HepG2 (cell line): Measurements from ENCODE around the gene SDC1. TPM values are rescaled to one million over a fixed set of nuclear protein-coding genes. Genes with fewer than 3 reads are reported as not detected.

ENCODE experiments used
- KDM6A ChIP-seq: IDR thresholded peaks from 2 replicates; pipeline ENCODE4 v1.6.1; 2016; ENCODE audit warnings: low read depth
- NFE2L1 ChIP-seq: sonication (generic); formaldehyde crosslinking; IDR thresholded peaks from 2 replicates; pipeline ENCODE4 v1.4.0; 2020; ENCODE audit warnings: missing genetic modification reagents, mild to moderate bottlenecking, borderline replicate concordance
- NFIB ChIP-seq: sonication (generic); formaldehyde crosslinking; IDR thresholded peaks from 2 replicates; pipeline ENCODE4 v1.9.0; 2021; ENCODE audit warnings: missing genetic modification reagents, mild to moderate bottlenecking, borderline replicate concordance
- NR2C2 ChIP-seq: sonication (generic); formaldehyde crosslinking; IDR thresholded peaks from 2 replicates; pipeline ENCODE4 v1.4.0; 2020; ENCODE audit warnings: missing genetic modification reagents, mild to moderate bottlenecking, moderate library complexity, borderline replicate concordance
- NR2F2 ChIP-seq: IDR thresholded peaks from 2 replicates; pipeline ENCODE4 v1.6.1; 2012; ENCODE audit warnings: low read depth, inconsistent platforms, borderline replicate concordance
- NRL ChIP-seq: sonication (generic); formaldehyde crosslinking; IDR thresholded peaks from 2 replicates; pipeline ENCODE4 v1.5.0; 2020; ENCODE audit warnings: missing genetic modification reagents, mild to moderate bottlenecking, moderate library complexity, borderline replicate concordance
- RFXANK ChIP-seq: IDR thresholded peaks from 2 replicates; pipeline ENCODE4 v1.6.1; 2016
- ZNF12 ChIP-seq: sonication (generic); formaldehyde crosslinking; IDR thresholded peaks from 2 replicates; pipeline ENCODE4 v1.5.0; 2020; ENCODE audit warnings: missing genetic modification reagents
- ZNF354B ChIP-seq: sonication (generic); formaldehyde crosslinking; IDR thresholded peaks from 2 replicates; pipeline ENCODE4 v1.8.0; 2022; ENCODE audit warnings: mild to moderate bottlenecking, missing genetic modification reagents
- ZNF724P ChIP-seq: sonication (generic); formaldehyde crosslinking; IDR thresholded peaks from 2 replicates; pipeline ENCODE4 v1.8.0; 2022; ENCODE audit warnings: missing genetic modification reagents, borderline replicate concordance
- ZNF737 ChIP-seq: sonication (generic); formaldehyde crosslinking; IDR thresholded peaks from 2 replicates; pipeline ENCODE4 v1.5.0; 2020; ENCODE audit warnings: missing genetic modification reagents, mild to moderate bottlenecking, borderline replicate concordance
- polyA plus RNA-seq, 8 experiments: library from polyadenylated mRNA; depleted of rRNA in 3 of 8; stranded (reverse) in 7 of 8; unstranded in 1 of 8; fragments of >200 nt; fragmentation: Illumina TruSeq in 4 of 8; extraction: Trizol in 4 of 8; gene quantifications; 2 replicates each; pipeline versions ENCODE4 v1.2.1 to v1.2.3, GENCODE V29; 2011 to 2016; ENCODE audit warnings: low read depth in 4 of 8, missing spikeins in 1 of 8, mixed read lengths in 1 of 8; ENCODE audit not compliant: insufficient read depth in 1 of 8
- total RNA-seq, 5 experiments: library from RNA; depleted of rRNA; stranded (reverse); fragments of >200 nt; fragmentation: Illumina TruSeq; extraction: Trizol; gene quantifications; 2 replicates each; pipeline ENCODE4 v1.2.3, GENCODE V29; 2016; ENCODE audit warnings: low read depth in 1 of 5
- TF ChIP-seq, protein P1 (sequence below): sonication (generic); formaldehyde crosslinking; IDR thresholded peaks from 2 replicates; pipeline ENCODE4 v1.4.0; 2020; ENCODE audit warnings: missing genetic modification reagents
- TF ChIP-seq, protein P2 (sequence below), 2 experiments: sonication (generic) in 1 of 2; formaldehyde crosslinking in 1 of 2; IDR thresholded peaks; 2 replicates each; pipeline versions ENCODE4 v1.6.1 to v1.9.0; 2014 to 2022; ENCODE audit warnings: antibody characterized with exemption in 1 of 2, borderline replicate concordance in 1 of 2, inconsistent platforms in 1 of 2, low read depth in 1 of 2, missing genetic modification reagents in 1 of 2
- TF ChIP-seq, protein P3 (sequence below): IDR thresholded peaks from 2 replicates; pipeline ENCODE4 v1.6.1; 2016; ENCODE audit warnings: low read depth, control low read depth
- TF ChIP-seq, protein P4 (sequence below): sonication (generic); formaldehyde crosslinking; IDR thresholded peaks from 2 replicates; pipeline ENCODE4 v1.5.1; 2020; ENCODE audit warnings: mild to moderate bottlenecking, missing genetic modification reagents, moderate library complexity
- TF ChIP-seq, protein P5 (sequence below): sonication (generic); formaldehyde crosslinking; IDR thresholded peaks from 2 replicates; pipeline ENCODE4 v1.5.0; 2020; ENCODE audit warnings: missing genetic modification reagents

Gene SDC1
- total and polyA plus RNA-seq, 2 of the 13 experiments (the other 11 are each of a cell fraction or from before 2014, with no cell fraction given): 108 to 119 TPM

DNA sequence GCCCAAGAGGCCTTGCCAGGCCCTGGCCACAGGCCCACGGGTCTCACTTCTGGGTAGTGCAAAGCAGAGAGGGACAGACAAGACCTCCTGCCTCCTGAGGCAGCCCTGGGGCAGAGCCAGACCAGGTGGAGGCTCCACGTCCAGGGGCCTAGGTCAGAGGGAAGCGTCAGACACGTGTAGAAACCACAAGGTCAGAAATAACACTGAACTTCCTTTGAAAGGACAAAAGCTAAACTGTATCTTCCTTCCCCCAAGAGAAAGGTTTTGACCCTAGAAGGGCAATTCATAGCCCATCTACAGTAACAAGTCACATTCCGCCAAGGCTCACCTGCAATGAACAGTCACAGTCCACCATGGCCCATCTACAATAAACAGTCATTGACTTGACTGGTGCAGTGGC is 17.9 kb downstream of the SDC1 start (continued):
- TF ChIP-seq, protein P1, sequence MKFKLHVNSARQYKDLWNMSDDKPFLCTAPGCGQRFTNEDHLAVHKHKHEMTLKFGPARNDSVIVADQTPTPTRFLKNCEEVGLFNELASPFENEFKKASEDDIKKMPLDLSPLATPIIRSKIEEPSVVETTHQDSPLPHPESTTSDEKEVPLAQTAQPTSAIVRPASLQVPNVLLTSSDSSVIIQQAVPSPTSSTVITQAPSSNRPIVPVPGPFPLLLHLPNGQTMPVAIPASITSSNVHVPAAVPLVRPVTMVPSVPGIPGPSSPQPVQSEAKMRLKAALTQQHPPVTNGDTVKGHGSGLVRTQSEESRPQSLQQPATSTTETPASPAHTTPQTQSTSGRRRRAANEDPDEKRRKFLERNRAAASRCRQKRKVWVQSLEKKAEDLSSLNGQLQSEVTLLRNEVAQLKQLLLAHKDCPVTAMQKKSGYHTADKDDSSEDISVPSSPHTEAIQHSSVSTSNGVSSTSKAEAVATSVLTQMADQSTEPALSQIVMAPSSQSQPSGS (CRISPR knock-in tag): no peak
- TF ChIP-seq ZNF737 (CRISPR knock-in tag): no peak
- TF ChIP-seq KDM6A (CRISPR knock-in tag): no peak
- 0 out of 2 replicates have a peak, but pooled peaks have one; percentile 5 for TF ChIP-seq NR2C2
- TF ChIP-seq ZNF354B: no peak
- TF ChIP-seq, protein P2, sequence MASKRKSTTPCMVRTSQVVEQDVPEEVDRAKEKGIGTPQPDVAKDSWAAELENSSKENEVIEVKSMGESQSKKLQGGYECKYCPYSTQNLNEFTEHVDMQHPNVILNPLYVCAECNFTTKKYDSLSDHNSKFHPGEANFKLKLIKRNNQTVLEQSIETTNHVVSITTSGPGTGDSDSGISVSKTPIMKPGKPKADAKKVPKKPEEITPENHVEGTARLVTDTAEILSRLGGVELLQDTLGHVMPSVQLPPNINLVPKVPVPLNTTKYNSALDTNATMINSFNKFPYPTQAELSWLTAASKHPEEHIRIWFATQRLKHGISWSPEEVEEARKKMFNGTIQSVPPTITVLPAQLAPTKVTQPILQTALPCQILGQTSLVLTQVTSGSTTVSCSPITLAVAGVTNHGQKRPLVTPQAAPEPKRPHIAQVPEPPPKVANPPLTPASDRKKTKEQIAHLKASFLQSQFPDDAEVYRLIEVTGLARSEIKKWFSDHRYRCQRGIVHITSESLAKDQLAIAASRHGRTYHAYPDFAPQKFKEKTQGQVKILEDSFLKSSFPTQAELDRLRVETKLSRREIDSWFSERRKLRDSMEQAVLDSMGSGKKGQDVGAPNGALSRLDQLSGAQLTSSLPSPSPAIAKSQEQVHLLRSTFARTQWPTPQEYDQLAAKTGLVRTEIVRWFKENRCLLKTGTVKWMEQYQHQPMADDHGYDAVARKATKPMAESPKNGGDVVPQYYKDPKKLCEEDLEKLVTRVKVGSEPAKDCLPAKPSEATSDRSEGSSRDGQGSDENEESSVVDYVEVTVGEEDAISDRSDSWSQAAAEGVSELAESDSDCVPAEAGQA (IDR thresholded peaks at IDR 0.05; ENCODE audit: low read depth): no peak
- TF ChIP-seq, protein P2 (CRISPR knock-in tag; IDR thresholded peaks at IDR 0.05; ENCODE audit: borderline replicate concordance): no peak
- no peak for TF ChIP-seq RFXANK (CRISPR knock-in tag)
- no peak for TF ChIP-seq NFIB (CRISPR knock-in tag)
- no peak for TF ChIP-seq ZNF724P
- TF ChIP-seq NR2F2: peak; percentile 67
- TF ChIP-seq ZNF12 (CRISPR knock-in tag): 0 out of 2 replicates have a peak, but pooled peaks have one; percentile 4
- TF ChIP-seq NFE2L1 (CRISPR knock-in tag): no peak
- TF ChIP-seq, protein P3, sequence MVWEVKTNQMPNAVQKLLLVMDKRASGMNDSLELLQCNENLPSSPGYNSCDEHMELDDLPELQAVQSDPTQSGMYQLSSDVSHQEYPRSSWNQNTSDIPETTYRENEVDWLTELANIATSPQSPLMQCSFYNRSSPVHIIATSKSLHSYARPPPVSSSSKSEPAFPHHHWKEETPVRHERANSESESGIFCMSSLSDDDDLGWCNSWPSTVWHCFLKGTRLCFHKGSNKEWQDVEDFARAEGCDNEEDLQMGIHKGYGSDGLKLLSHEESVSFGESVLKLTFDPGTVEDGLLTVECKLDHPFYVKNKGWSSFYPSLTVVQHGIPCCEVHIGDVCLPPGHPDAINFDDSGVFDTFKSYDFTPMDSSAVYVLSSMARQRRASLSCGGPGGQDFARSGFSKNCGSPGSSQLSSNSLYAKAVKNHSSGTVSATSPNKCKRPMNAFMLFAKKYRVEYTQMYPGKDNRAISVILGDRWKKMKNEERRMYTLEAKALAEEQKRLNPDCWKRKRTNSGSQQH (CRISPR knock-in tag): 0 out of 2 replicates have a peak, but pooled peaks have one; percentile 55
- no peak for TF ChIP-seq NRL (CRISPR knock-in tag)
- TF ChIP-seq, protein P4, sequence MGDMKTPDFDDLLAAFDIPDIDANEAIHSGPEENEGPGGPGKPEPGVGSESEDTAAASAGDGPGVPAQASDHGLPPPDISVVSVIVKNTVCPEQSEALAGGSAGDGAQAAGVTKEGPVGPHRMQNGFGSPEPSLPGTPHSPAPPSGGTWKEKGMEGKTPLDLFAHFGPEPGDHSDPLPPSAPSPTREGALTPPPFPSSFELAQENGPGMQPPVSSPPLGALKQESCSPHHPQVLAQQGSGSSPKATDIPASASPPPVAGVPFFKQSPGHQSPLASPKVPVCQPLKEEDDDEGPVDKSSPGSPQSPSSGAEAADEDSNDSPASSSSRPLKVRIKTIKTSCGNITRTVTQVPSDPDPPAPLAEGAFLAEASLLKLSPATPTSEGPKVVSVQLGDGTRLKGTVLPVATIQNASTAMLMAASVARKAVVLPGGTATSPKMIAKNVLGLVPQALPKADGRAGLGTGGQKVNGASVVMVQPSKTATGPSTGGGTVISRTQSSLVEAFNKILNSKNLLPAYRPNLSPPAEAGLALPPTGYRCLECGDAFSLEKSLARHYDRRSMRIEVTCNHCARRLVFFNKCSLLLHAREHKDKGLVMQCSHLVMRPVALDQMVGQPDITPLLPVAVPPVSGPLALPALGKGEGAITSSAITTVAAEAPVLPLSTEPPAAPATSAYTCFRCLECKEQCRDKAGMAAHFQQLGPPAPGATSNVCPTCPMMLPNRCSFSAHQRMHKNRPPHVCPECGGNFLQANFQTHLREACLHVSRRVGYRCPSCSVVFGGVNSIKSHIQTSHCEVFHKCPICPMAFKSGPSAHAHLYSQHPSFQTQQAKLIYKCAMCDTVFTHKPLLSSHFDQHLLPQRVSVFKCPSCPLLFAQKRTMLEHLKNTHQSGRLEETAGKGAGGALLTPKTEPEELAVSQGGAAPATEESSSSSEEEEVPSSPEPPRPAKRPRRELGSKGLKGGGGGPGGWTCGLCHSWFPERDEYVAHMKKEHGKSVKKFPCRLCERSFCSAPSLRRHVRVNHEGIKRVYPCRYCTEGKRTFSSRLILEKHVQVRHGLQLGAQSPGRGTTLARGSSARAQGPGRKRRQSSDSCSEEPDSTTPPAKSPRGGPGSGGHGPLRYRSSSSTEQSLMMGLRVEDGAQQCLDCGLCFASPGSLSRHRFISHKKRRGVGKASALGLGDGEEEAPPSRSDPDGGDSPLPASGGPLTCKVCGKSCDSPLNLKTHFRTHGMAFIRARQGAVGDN (CRISPR knock-in tag): no peak
- TF ChIP-seq, protein P5, sequence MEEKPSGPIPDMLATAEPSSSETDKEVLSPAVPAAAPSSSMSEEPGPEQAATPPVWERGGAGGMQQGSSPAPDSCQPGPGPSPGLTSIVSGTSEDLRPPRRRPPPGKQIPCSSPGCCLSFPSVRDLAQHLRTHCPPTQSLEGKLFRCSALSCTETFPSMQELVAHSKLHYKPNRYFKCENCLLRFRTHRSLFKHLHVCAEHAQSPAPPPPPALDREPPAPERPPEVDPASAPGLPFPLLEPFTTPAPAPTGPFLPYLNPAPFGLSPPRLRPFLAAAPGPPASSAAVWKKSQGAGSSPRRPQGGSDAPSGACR (CRISPR knock-in tag): 0 out of 2 replicates have a peak, but pooled peaks have one; percentile 19
